Right lobe of liver (tissue), 4 donors: ENCODE measurements around the gene MACROD1.

Experiments used
- CTCF ChIP-seq, 4 donors: fragments of 200-600 bp in 3 of 4; fragments of 450-650 bp in 1 of 4; IDR thresholded peaks; one replicate each; pipeline versions ENCODE4 v1.5.1 to v1.8.0; 2016 to 2022; ENCODE audit warnings: antibody characterized with exemption in 4 of 4, mild to moderate bottlenecking in 2 of 4
- POLR2A ChIP-seq: fragments of 450-650 bp; IDR thresholded peaks from one replicate; pipeline ENCODE4 v1.6.1; 2017; ENCODE audit warnings: antibody characterized with exemption, mild to moderate bottlenecking
- donor health status: DM: no; HTN: no; CAD: no.
- donor health status: DM: no; HTN: no; CAD: no.
- donor health status: DM: no; HTN: yes; CAD: no.

GRCh38 chr11:64107303-64107702 is 58.6 kb downstream of the MACROD1 start:
- TF ChIP-seq CTCF (IDR thresholded peaks at IDR 0.05): no peak
- TF ChIP-seq POLR2A: no peak
